Measurements from ENCODE around the gene AQP3. TPM values are rescaled to one million over a fixed set of nuclear protein-coding genes. Genes with fewer than 3 reads are reported as not detected.

AQP3 gene
- total RNA-seq, 4 donors from 2014 or later, result 7.1 to 15.3 (median 12.4) TPM

DNA sequence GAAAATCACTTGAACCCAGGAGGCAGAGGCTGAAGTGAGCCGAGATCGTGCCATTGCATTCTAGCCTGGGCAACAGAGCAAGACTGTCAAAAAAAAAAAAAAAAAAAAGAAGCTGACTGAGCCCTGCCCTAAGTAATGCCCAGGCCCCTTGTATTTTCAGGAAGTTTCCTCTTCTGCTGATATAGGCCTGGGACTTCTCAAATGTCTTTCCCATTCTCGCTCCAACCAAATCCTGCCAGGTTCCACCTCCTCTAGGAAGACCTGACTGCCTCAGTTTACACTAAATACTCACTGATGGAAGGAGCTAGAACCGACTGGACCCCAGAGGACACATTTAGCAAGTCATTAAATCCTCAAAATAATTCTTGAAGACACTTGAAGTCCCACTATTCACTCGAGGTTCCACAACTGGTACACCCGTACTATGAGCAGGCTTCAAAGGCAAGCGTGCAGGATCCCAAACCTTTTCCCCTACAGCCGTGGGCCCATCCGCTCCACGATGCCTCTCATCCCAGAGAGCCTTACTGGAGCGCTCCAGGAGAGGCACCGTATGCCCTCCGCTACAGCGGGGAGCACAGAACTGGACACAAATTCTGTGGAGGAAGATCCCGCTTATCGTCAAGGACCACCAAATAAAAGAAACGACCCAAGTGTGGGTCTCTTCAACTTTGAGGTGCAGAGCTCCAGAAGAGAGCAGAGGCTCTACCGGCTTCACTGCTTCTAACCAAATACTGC is 25.7 kb upstream of the AQP3 start:
- 0 to 10% methylated on average over 1 to 15 of the region's 18 CpGs for WGBS, 2 donors (ENCODE audit: low coverage in 1 of 2)
- Histone ChIP-seq H3K36me3 (peaks cover 0 to 21% (median 7%) of the 10 kb centered on the region in 4 donors), H3K4me1 (peaks cover 7 to 18% (median 15%) of the 10 kb centered on the region in 4 donors), H3K27me3 (no peaks in the 10 kb centered on the region), H3K4me3 (peak overlapping the region; percentile 57 to 94 (median 78)), H3K27ac (peak overlapping the region; percentile 49 to 87 (median 80)), H3K9me3 (no peaks in the 10 kb centered on the region)
- TF ChIP-seq EP300 (IDR thresholded peaks at IDR 0.05; ENCODE audit: low read depth) (no peak), POLR2AphosphoS5 (IDR thresholded peaks at IDR 0.05) (no peak), POLR2A (IDR thresholded peaks at IDR 0.05) (no peak)
- TF ChIP-seq, protein P1, sequence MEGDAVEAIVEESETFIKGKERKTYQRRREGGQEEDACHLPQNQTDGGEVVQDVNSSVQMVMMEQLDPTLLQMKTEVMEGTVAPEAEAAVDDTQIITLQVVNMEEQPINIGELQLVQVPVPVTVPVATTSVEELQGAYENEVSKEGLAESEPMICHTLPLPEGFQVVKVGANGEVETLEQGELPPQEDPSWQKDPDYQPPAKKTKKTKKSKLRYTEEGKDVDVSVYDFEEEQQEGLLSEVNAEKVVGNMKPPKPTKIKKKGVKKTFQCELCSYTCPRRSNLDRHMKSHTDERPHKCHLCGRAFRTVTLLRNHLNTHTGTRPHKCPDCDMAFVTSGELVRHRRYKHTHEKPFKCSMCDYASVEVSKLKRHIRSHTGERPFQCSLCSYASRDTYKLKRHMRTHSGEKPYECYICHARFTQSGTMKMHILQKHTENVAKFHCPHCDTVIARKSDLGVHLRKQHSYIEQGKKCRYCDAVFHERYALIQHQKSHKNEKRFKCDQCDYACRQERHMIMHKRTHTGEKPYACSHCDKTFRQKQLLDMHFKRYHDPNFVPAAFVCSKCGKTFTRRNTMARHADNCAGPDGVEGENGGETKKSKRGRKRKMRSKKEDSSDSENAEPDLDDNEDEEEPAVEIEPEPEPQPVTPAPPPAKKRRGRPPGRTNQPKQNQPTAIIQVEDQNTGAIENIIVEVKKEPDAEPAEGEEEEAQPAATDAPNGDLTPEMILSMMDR (IDR thresholded peaks at IDR 0.05), result no peak
- DNase-seq, result no peak
- in situ Hi-C loops (cut with MboI; ENCODE audit: low pct_ligation_motif_present in 1 of 4, low pct_unique_long_range_greater_than_20kb in 1 of 4, low sequenced_read_pairs in 3 of 4) (loop anchor here in 1 of 4 donors (25.0 kb wide), 1 partner anchor 111 kb away; no protein-coding TSS in a partner anchor), intact Hi-C loops (cut with DNase I; ENCODE audit: low total_unique reads) (no loop called here)

DNA sequence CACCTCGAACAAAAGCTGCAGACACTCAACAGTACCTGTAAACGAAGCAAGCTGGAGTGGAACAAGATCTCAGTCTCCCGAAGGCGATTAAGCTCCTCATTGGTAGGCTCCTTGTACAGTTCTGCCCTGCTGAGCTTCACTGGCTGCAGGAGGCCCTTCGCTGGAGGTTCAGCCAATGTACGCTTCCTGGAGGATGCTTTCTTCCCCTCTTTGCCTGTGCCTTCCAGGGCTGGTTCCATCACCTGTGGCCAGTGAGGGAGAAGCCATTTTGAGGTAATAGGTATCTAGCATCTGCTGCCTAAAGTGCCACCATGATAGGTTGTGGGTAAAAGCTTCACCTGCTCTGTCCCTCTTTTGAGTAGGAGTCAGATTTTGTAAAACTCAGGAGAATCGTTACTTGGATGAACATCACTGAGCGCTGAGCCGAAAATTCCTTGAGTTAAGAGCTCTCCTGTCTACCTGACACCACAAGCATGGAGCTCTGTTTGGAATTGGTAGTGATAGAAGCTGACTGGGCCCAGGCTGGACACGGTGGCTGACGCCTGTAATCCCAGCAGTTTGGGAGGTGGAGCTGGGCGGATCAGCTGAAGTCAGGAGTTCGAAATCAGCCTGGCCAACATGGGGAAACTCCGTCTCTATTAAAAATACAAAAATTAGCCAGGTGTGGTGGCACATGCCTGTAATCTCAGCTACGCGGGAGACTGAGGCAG is 24.9 kb upstream of the AQP3 start:
- Histone ChIP-seq H3K4me3 (peak overlapping the region in 1 of 4 donors; percentile 94), H3K27ac (no peak overlapping the region), H3K36me3 (peaks cover 0 to 28% (median 10%) of the 10 kb centered on the region in 4 donors), H3K4me1 (peaks cover 7 to 18% (median 15%) of the 10 kb centered on the region in 4 donors), H3K9me3 (no peaks in the 10 kb centered on the region), H3K27me3 (no peaks in the 10 kb centered on the region)
- in situ Hi-C loops (cut with MboI; ENCODE audit: low pct_ligation_motif_present in 1 of 4, low pct_unique_long_range_greater_than_20kb in 1 of 4, low sequenced_read_pairs in 3 of 4), result loop anchor here in 1 of 4 donors (25.0 kb wide), 1 partner anchor 110 kb away; no protein-coding TSS in a partner anchor
- intact Hi-C loops (cut with DNase I; ENCODE audit: low total_unique reads), result no loop called here
- WGBS, 2 donors (ENCODE audit: low coverage in 1 of 2), result 85 to 88% methylated on average over 6 to 16 of the region's 16 CpGs
- TF ChIP-seq POLR2A (IDR thresholded peaks at IDR 0.05), result no peak
- TF ChIP-seq, protein P1 (IDR thresholded peaks at IDR 0.05), result no peak
- TF ChIP-seq POLR2AphosphoS5 (IDR thresholded peaks at IDR 0.05), result no peak
- TF ChIP-seq EP300 (IDR thresholded peaks at IDR 0.05; ENCODE audit: low read depth), result no peak
- no peak for DNase-seq

DNA sequence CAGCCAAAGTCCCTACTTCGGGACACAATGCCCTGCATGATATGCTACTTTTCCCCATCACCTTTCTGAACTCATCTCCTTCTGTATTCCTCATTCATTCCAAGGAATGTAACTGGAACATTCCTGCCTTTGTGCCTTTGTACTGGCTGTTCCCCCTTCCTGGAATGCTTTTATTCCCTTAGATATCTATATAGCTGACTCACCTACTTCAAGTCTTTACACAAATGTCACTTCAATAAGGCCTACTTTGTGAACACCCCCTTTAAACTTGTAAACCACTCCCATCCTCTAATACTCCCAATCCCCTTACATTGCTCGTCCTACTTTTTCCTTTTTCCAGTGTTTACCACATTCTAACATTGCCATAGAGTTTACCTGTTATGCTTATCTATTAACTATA is 24.0 kb upstream of the AQP3 start:
- no peak for TF ChIP-seq EP300 (IDR thresholded peaks at IDR 0.05; ENCODE audit: low read depth)
- TF ChIP-seq, protein P1 (IDR thresholded peaks at IDR 0.05), result no peak
- TF ChIP-seq POLR2A (IDR thresholded peaks at IDR 0.05), result no peak
- no peak for TF ChIP-seq POLR2AphosphoS5 (IDR thresholded peaks at IDR 0.05)
- 61 to 88% methylated on average over 2 of the region's 2 CpGs for WGBS, 2 donors (ENCODE audit: low coverage in 1 of 2)
- Histone ChIP-seq H3K9me3 (no peaks in the 10 kb centered on the region), H3K4me3 (no peak overlapping the region), H3K27me3 (no peaks in the 10 kb centered on the region), H3K27ac (no peak overlapping the region), H3K36me3 (peaks cover 0 to 31% (median 12%) of the 10 kb centered on the region in 4 donors), H3K4me1 (peaks cover 7 to 18% (median 15%) of the 10 kb centered on the region in 4 donors)
- in situ Hi-C loops (cut with MboI; ENCODE audit: low pct_ligation_motif_present in 1 of 4, low pct_unique_long_range_greater_than_20kb in 1 of 4, low sequenced_read_pairs in 3 of 4), result loop anchor here in 1 of 4 donors (25.0 kb wide), 1 partner anchor 109 kb away; no protein-coding TSS in a partner anchor
- intact Hi-C loops (cut with DNase I; ENCODE audit: low total_unique reads), result no loop called here
- no peak for DNase-seq

DNA sequence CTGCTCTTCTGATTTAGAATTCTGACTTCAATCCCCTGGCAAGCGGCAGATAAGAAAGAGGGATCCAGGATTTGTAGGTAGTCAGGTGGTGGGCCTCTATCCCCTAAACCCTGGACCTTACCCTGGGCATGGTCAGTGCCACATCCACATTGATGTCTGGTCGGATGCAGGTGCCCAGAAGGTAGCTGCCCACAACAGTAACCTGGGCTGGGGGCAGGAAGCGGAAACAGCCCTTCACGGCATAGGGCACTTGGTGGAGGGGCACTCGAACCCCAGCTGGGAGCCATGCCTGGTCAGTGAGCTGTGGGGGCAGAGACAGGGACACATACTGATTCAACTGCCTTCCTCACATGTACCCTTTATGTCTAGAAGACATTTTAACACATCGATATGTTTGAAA is 22.5 kb upstream of the AQP3 start:
- DNase-seq, result no peak
- in situ Hi-C loops (cut with MboI; ENCODE audit: low pct_ligation_motif_present in 1 of 4, low pct_unique_long_range_greater_than_20kb in 1 of 4, low sequenced_read_pairs in 3 of 4) (loop anchor here in 1 of 4 donors (25.0 kb wide), 1 partner anchor 108 kb away; no protein-coding TSS in a partner anchor), intact Hi-C loops (cut with DNase I; ENCODE audit: low total_unique reads) (loop anchor here (10.0 kb wide), 1 partner anchor 95 kb away; no protein-coding TSS in a partner anchor)
- no peak overlapping the region for H3K27ac ChIP-seq
- peaks cover 7 to 18% (median 15%) of the 10 kb centered on the region in 4 donors for H3K4me1 ChIP-seq
- no peak overlapping the region for H3K4me3 ChIP-seq
- 83 to 95% methylated on average over 4 to 6 of the region's 6 CpGs for WGBS, 2 donors (ENCODE audit: low coverage in 1 of 2)
- H3K27me3 ChIP-seq, result no peaks in the 10 kb centered on the region
- TF ChIP-seq EP300 (IDR thresholded peaks at IDR 0.05; ENCODE audit: low read depth), result no peak
- TF ChIP-seq, protein P1 (IDR thresholded peaks at IDR 0.05), result no peak
- TF ChIP-seq POLR2A (IDR thresholded peaks at IDR 0.05), result no peak
- no peak for TF ChIP-seq POLR2AphosphoS5 (IDR thresholded peaks at IDR 0.05)
- H3K9me3 ChIP-seq, result no peaks in the 10 kb centered on the region
- peaks cover 0 to 45% (median 15%) of the 10 kb centered on the region in 4 donors for H3K36me3 ChIP-seq
